Hepatocyte (in vitro differentiated cells): Measurements from ENCODE around the gene MACROD2.

Experiments
- CTCF ChIP-seq: fragments of 200-600 bp; sonication (generic); IDR thresholded peaks from 2 replicates; pipeline ENCODE4 v1.5.1; 2016; ENCODE audit warnings: antibody characterized with exemption, mild to moderate bottlenecking; ENCODE audit not compliant: poor library complexity
- EZH2 ChIP-seq: fragments of 200-600 bp; sonication (generic); IDR thresholded peaks from 2 replicates; pipeline ENCODE4 v1.6.1; 2016; ENCODE audit warnings: antibody characterized with exemption, mild to moderate bottlenecking, borderline replicate concordance

GRCh38 chr20:15642109-15642508 is 1646.8 kb downstream of the MACROD2 start:
- TF ChIP-seq CTCF (no peak), EZH2 (no peak)
